ENCODE measurements around the gene RGMA.
"Not testable (repeated sequence)": the region's sequence is repeated elsewhere in the genome, so short reads cannot be mapped to it uniquely, and the experiment has no call there.

The RGMA gene

DNA sequence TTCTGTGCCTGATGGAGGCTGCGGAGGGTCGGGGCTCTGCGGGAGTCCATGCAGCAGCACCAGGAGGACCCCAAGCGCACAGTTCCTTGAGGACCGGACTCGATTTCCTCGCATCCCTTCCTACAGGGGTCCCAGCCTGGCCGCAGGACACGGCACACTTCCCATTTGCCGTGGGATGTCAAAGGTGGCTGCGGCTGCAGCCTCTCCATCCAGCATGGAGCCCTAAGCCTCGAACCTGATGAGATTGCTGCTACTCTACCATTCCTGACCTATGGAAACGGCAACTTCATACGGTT lies 40.6 kb downstream of the RGMA start:
- DNase-seq (ENCODE audit: low read depth), result no peak

DNA sequence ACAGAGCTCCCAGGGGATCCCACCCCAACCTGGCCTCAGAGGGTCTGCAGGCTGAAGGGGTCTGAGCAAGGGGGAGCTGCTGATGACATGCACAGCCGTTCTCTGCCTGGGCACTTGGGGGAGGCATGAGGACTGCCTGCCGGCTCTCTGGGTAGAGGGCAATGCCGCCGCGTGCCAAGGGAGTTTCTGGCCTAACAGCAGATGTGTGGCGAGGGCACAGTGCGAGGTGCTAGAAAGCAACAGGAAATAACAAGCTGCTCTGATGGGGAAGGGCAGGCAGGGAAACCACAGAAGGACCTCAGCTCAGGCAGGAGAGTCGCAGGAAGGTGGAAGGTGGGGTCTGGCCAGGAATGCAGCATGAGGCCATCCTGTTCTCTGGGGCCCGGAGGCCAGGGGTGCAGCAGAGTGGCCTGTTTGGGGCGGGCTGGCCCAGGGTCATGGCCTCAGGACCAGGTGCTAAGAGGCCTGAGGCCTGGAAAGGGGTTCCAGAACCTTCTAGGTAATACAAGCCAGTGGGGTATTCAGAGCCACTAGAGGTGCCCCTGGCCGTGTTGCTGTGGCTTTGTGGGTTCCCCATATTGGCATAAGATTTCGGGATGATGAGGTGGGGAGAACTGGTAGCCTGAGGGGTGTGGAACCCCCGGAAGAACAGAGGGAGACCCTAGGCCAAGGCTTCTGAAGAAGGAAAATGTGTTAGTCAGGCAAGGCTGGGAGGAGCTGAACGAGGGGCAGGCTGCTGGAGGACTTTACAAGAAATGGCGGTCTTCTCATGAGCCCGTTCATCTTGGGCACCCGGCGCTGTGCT lies 41.2 kb downstream of the RGMA start:
- DNase-seq (ENCODE audit: low read depth), result no peak

DNA sequence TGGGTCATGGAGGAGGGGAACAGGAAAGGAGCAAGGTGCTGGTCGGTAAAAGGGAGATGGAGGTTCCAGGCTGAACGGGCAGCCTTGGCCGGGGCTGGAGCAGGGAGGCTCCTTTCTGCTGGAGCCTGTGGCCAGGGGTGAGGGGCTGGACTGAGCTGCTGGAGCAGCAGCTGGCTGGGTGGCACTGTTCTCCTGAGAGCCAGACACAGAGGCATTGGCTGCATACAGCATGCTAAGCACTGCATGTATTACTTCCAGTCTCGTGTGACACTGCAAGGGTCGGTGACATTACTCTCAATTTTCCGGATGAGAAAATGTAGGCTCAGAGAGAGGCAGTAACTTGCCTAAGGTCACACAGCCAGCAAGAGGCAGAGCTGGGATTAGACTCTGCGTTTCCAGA lies 42.3 kb downstream of the RGMA start:
- DNase-seq (ENCODE audit: low read depth), result no peak

DNA sequence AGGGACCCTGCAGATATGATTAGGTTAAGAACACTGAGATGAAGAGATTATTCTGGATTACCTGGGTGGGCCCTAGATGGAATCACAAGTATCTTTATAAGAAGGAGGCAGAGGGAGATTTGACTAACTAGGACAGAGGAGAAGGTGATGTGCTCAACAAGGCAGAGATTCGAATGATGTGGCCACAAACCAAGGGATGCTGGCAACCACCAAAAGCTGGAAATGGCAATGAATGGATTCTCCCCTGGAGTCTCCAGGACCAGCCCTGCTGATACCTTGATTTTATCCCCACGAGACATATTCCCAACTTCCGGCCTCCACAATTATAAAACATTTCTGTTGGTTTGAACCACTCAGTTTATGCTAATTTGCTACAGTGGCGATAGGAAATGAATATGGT lies 42.9 kb downstream of the RGMA start:
- no peak for DNase-seq (ENCODE audit: low read depth)

DNA sequence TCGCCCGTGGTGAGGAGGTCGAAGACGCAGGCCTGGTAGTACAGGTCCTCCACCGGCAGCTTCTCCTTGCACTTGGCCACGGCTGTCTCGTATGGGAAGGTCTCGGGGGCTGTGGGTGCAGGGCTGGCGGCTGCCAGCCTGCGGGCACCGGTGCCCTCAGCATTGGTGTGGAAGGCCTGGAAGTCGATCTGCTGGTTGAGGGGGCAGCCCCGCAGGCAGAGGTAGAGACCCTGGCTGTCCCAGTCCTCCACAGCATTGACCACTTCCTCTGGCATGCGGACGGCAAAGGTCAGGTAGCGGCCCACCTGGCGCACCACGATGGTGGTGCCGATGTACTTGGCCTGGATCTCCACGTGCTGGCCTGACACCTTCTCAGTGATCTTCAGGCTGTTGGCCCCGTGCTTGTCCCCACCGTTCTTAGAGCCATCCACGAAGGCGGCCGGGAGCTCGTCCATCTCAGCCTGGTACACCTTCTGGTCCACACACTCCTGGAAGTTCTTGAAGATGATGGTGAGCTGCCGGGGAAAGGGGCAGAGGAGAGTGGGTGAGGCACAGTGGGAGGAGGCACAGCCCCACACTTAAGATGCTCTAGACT lies 43.7 kb downstream of the RGMA start:
- DNase-seq (ENCODE audit: low read depth), result no peak

DNA sequence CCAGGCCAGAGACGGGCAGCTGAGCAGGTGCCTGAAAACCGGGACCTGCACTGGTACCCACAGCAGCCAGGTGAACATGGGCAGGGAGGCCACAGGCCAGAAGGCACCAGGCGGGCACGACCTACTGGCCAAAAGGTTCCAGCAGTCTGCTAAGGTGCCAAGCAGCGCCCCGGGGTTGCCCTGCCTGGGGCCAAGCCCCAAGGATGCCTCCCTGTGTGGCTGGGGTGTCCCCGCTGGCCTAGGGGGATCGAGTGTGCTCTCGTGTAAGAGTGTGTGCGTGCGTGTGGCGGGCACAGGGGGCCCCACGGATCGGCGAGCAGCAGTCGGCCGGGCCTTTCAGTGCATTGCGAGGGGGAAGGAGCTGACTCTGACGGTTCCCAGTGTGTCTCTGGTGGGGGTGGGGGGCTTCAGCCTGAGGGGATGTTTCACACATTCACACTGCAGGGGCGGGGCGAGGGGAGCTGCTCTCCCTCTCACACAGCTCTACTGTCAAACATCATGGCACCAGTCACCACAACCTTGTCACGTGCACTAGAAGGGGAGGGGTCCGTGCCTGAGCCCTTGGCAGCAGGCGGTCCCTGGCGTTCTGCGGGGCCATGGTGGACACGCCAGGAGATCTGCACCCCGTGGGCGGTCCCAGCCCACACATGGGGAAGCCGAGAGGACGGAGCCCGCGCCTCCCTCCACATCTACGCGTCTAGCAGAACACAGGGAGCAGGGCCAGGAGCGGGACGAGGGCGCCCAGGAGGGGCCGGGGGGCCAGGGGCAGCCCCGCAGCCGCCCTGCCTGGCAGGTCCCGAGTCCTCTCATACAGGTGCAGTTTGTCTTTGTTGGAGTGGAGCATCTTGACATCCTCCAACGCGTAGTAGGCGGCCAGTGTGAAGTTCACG lies 44.5 kb downstream of the RGMA start:
- DNase-seq (ENCODE audit: low read depth), result no peak

DNA sequence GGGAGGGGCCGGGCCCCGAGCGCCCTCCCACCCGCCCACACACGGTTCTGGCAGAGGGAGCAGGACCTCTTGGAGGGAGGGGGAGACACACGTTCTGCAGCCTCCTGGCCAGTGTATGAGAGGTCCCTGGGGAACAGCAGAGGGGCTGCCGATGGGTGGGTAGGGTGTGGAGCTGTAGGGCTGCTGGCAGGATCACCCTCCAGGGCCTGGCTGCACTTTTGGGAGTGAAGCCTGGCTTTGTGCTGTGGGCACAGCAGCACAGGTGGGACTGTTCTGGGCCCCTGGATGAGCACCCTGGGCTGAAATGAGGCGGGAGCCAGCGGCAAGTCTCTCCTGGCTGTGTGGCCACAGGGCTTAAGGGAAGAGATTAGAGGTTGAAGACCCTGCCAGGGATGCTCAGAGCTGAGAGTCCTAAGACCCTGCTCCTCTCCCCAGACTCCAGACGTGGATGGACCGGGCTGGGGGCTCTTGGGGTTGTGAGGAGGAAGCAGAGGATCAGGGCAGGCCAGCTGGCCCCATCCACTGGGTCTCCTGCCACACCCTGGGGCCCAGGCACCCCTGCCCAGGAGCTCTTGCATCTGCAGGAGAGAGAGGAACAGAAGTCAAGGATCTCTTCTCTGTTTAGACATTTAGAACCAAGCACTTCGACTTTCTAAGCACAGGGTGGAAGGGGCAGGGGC lies 45.2 kb downstream of the RGMA start:
- DNase-seq (ENCODE audit: low read depth), result no peak

DNA sequence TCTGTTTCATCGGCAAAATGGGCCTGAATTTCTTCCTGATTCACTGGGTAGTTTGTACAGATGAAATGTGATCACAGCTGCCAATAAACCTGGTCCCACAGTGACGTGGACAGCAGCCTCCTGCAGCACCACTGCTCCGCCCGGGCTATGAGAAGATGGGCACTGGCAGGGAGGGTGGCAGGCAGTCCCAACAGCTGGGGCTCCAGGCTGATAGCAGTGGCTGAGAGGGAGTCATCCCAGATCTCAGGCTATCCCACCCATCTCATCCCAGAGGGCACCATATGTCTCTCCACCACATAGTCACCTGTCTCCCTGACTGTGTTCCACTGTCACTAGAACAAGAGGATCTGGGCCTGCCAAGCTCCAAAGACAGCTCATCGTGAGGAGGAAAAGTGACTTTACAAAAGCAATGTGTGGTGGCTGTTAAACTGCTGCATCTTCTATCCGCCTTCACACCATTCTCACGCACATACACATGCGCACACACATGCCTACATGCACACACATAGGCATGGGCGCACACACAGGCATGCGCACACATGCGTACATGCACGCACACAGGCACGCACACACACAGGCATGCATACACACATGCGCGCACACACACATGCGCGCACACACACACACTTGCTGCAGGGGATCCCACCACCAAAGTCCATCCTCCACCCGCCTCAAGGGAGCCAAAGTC lies 46.2 kb downstream of the RGMA start:
- DNase-seq (ENCODE audit: low read depth), result no peak

DNA sequence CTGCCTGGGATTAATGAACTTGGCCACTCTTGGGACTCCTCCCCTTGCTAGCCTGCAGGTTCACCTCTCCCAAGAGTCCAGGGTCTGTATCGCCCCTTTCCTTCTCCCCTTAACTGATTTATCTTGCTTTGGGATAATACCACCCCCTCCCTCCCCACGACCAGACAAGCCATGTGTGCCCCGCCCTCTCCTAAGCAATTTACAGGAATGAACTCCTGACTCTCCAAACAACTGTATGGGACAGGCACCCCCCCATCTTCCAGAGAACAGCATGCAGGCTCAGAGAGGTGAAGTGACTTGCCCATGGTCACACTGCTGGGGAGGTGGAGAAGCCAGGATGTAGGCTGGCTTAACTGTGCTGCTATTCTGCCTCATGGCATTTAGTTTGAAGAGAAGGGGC lies 46.8 kb downstream of the RGMA start:
- DNase-seq (ENCODE audit: low read depth), result no peak

DNA sequence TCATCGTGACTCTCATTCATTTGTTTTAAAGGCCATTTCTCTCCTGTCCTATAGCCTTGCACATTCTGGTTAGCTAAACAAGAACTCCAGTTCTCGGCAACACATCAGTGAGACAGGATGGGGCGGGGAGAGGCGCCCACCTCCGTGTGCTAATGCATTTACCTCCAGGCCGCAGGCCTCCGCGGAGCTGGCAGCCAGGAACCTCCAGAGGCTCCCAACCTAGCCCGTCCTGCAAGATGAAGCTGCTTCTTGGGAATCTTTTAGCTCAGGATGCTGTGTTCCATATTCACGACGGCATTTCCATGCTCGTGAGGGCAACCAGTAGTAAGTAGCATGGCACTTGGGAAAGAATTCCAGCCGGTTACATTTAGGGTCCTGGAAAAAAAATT lies 47.9 kb downstream of the RGMA start:
- DNase-seq (ENCODE audit: low read depth), result no peak

DNA sequence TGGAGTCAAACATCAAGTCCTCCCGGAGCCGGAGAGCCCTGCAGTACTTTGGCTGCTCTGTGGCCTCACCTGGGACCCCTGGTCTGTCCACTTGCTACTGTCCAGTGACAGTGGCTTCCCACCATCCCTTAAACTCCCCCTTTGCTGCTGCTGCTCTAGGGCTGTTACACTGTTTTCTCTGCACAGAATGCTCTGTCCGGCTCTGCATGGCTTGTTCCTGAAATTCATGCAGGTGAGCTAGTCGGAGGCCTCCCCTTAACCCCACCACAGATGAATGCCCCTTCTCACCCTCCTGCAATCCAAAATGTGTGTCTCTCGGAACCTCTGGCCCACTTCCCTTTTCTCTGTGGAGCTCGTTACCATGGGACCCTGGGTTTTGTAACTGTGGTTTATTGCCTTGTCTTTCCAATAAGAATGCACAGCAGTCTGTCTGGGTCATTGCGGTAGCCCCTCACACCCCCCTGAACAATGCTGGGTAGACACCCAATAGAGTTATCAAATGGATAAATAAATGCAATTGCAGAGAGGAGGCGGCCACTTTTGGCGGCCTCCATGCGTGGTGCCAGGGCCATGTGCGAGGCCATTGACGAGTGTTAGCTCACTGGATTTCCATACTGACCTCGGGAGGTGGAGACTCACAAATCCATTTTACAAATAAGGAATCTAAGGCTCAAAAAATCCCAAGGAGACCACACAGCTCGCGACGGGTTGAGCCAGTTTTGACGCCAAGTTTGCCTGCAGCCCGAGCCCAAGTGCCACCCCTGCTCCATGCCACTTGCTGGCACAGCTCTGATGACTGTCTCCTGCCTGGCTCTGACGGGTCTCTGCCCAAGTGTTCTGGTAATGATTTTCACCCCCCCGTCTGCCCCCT lies 48.5 kb downstream of the RGMA start:
- no peak for DNase-seq (ENCODE audit: low read depth)

DNA sequence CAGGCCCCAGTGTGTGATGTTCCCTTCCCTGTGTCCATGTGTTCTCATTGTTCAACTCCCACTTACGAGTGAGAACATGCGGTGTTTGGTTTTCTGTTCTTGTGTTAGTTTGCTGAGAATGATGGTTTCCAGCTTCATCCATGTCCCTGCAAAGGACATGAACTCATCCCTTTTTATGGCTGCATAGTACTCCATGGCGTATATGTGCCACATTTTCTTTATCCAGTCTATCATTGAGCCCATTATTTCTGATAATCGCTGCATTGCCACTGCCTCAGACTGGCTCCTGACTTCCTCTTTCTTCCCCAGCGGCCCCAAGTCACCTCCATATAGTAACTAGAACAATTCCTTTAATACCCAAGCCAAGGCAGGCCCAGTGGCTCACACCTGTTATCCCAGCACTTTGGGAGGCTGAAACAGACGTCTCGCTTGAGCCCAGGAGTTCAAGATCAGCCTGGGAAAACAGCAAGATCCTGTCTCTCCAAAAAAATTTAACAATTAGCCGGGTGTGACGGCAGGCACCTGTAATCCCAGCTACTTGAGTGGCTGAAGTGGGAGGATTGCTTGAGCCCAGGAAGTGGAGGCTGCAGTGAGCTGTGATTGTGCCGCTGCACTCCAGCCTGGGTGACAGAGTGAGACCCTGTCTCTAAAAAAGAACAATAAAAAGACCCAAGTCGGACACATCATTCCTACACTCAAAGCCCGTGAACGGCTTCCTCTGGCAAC lies 49.3 kb downstream of the RGMA start:
- not testable (repeated sequence) for DNase-seq (ENCODE audit: low read depth)

DNA sequence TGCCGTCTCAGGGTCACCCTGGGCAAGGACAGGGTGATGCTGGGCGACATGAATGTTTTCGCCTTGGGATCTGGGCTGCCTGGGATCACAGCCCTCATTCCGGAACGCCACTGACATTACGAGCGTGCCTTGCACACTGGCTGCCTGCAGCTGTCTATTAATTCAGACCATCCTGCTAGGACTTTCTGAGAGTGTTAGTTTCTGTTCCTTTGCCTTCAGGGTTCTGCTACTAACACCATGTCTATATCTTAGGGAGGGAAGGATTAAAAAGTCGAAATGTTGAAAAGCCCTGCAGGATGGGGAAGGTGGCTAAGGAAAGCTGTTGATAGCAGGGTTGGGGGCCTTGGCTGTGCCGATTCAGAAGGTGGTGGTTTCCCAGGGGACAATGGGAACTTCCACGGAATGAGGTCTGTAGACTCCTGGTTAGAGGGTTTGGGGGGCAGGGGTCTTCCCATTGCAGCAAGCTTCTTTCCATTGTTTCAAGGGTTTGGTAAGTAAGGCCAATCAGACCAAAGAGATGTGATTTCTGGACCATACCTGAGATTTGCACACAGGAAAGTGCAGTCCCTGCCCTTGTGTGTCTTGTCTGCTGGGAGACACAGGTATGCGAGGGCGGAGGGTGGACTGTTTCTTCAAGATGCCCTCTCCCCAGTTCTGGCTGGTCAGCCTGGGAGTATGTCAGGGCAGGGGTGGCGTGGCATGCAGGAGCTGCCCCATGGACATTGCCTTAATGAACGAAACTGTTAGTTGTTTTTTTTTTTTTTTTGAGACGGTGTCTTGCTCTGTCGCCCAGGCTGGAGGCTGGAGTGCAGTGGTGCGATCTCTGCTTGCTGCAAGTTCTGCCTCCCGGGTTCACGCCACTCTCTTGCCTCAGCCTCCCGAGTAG lies 50.9 kb downstream of the RGMA start:
- DNase-seq (ENCODE audit: low read depth), result no peak

DNA sequence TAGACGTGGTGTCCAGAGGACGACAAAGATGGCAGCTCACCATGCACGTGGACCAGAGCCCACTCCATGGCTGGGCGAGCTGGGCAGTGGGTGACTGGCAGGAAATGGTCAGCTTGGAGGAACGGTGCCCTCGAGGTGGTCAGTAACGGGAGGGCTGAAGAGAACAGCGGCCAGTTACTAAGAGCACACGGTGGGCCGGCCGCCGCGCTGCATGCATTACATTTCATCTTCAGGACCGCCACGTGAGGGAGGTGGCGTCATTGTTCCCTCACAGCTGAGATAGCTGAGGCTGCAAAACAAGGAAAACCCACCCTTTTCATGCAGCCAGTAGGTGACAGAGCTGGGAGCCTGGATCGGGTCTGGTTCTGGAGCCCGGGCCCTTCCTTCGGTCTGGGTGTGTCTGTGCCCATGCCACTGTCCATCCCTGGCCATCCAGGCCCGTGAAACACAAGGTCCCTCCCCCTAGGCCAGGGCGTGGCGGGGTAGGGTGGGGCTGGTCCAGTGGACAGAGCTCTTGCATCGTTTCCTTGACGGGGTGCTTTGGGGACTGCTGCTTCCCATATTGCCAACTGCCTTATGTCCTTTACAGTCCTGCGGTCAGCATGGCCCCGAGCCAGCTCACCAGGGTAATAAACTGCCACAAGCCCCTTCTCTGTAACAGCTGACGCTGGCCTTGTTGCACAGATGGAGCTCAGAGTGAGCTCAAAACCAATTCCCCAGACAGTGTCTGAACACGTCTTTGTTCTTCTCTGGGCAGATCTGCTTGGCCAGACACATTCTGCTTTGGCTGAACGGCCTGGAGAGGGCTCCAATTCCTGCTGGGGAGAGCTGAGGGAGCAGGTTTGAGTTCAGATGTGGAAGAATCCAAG lies 51.8 kb downstream of the RGMA start:
- no peak for DNase-seq (ENCODE audit: low read depth)

DNA sequence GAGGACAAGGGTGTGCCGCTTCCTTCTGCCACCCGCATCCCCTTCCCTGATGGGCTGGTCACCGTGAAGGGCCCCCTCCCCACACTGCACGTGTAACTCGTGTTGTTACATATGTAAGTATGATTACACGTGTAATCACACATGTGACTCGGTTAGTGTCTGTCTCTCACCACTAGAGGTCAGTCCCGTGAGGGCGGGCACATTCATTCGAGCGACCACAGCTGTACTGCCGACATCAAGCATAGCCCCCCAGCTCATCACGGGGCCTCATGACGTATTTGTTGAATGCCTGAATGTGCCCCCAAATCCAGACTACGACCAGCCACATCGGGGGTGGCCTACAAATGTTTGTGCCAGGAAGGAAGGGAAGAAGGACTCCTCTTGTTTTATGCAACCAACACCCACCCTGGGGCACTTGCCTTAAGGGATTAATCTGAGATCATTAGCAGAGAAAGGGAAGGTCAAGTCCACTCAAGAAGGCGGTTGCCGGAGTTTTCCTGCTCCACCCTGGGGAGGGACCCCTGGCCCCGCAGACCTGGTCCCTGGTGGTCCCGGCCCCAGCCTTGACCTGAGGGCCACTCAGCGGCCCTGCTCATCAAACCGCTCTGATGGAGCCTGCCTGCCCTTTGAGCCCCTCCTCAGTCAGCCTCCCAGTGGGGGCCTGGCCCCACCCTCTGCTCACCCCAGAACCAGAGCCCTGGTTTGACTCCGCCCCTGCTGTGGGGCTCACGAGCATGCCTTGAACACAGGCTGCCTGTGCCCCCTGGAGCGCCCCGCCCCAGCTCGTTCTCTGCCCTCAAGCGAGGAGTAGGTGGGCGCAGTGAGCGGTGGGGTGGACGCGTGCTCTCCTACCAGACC lies 52.8 kb downstream of the RGMA start:
- DNase-seq (ENCODE audit: low read depth), result peak; percentile 56

DNA sequence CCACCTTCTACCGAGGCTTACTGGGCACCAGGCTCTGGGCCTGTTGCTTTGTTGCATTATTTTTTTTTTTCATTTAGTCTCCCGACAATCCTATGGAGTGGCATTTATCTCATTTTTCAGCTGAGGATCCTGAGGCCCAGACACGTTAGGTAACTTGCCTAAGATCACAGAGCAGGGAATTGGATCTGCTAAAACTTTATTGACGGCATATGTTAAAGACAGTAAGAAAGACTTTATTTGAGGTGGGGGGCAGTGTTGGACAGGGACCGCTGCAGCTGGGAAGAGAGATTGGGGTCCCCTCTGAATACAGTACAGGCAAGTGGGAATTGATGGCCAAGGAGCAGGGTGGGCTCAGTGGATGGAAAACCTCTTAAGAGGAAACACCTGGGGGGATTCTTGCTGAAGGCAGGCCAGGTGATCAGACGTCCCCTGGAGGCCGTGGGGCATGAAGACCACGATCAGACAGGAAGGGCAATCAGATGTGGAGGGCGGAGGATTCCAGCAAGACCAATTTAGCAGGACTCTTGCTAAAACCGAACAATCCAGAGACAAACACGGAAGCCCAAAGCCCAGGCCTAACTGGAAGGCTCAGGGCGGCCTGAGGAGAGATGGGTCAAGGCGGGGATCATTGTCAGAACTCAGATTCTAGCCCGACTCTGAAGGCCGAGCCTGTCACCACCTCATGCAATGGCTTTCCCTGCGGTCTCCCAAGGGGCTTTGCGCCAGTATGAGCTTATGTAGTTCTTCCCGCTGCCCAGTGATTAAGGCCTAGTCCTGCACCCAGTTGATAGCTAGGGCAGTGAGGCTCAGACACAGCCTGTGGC lies 53.7 kb downstream of the RGMA start:
- DNase-seq (ENCODE audit: low read depth), result no peak

Data from CMK (cell line).